NOMO-1 treated with DMSO at 0.1 percent for 48 hours (cell line): Measurements from ENCODE around the gene GLT6D1.
"Not testable (repeated sequence)": the region's sequence is repeated elsewhere in the genome, so short reads cannot be mapped to it uniquely, and the experiment has no call there.

Source experiments
- DNase-seq: peaks from one replicate; lab custom pipeline; 2025; ENCODE audit not compliant: unreplicated experiment; lab: John Stamatoyannopoulos, UW

Gene GLT6D1

DNA sequence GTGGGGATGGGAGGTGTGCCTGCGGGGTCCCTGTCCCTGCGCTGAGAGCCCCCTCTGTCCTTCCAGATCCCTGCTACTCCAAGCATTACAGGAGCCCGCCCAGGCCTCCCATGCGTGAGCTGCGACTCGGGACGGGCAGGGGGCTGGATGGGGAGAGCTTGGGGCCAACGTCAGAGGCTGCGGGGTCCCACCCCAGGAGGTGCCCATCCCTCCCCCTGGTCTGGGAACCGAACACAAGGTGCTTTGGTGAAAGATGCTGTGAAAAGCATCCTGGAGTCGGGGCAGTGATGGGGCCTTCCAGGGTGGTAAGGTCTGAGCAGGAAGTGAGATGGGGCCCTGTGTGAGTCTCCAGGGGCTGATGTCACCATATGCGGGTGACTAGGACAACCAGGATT is 26.5 kb upstream of the GLT6D1 start:
- no peak for DNase-seq

DNA sequence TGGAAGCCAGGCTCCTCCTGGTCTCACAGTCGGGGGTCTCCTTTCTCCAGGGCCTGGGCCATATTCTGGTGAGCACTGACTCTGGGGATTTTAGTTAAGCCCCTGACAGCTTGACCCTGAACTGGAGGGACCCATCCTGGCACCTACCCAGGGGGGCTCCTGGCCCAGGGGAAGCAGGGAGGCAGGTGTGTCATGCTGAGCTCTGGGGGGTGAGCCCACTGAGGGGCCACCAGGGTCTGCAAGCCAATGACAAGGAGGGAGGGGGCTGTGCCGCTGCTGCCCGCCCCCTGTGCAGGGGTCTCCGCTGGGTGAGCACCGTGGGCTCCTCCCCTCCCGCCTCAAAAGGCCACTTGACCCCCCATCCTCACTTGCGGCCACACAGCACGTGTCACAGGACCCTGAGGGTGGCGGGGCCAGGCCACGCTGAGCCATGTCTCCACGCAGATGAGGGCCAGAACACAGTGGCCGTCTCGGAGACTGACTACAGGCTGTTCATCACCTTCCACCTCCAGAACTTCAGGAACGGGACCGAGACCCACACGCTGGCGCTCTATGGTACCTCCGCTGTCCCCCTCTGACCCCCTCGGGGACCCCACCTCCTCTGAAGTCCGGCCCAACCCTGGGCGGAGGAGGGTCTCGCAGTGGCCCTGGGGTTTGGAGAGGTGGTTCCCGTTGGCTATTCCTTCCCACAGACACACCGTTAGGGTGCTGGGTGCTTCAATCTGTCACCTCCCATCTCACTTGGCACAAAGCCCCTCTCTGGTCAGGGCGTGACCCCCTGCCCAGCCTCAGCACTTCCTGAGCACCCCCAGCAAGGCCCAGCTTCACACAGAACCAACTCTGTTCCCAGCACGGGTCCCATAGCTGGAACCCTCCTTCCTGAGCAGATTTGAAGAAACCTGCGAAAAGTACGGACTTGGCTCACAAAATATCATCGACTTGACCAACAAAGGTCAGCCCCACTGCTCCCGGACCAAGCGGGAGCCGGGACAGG is 25.8 kb upstream of the GLT6D1 start:
- no peak for DNase-seq

DNA sequence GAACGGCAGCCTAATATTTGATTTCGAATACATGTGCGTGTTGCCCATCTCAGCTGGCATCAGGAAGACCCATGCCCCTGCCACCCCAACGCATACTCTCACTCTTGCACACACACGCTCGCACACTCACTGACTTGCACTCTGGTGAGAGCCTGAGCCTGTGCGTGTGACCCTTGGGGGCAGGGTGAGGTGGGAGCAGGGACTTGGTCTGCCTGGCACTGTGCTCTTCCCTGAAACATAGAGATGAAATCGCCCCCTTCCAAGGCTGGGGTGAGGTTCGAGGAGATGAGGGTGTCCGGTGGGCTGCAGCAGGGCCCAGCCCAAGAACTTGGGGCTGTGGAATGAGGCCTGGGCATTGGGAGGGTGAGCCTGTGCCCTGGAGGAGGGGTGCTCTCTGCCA is 24.9 kb upstream of the GLT6D1 start:
- no peak for DNase-seq

DNA sequence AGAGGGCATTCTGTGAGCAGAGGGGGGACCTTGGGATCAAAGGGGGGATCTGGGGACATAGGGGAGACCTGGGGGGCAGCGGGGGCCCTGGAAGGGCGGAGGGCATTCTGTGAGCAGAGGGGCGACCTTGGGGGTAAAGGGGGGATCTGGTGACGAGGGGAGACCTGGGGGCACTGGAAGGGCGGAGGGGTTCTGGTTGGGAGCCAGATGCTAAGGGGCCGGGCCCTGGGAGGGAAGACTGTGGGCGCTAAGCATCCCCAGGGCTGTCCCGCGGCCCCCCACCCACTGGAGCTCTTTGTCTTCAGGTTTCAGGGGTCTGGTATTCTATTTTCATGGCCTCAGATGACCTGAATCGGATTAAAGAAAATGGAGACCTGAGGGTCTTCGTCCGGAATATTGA is 24.5 kb upstream of the GLT6D1 start:
- no peak for DNase-seq

DNA sequence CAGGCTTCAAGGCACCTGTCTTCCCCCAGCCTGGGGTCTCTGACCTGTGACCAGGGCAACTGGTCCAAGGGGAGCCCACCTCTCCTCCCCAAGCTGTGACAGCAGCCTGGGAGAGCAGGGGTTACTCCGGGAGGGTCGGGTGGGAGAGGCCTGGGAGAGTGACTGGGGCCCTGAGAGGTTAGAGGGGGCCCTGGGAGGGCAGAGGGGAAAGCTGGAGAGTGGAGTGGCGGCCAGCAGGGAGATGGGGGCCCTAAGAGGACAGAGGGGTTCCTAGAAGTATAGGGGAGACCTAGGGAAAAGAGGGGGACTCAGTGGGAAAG is 24.1 kb upstream of the GLT6D1 start:
- no peak for DNase-seq

DNA sequence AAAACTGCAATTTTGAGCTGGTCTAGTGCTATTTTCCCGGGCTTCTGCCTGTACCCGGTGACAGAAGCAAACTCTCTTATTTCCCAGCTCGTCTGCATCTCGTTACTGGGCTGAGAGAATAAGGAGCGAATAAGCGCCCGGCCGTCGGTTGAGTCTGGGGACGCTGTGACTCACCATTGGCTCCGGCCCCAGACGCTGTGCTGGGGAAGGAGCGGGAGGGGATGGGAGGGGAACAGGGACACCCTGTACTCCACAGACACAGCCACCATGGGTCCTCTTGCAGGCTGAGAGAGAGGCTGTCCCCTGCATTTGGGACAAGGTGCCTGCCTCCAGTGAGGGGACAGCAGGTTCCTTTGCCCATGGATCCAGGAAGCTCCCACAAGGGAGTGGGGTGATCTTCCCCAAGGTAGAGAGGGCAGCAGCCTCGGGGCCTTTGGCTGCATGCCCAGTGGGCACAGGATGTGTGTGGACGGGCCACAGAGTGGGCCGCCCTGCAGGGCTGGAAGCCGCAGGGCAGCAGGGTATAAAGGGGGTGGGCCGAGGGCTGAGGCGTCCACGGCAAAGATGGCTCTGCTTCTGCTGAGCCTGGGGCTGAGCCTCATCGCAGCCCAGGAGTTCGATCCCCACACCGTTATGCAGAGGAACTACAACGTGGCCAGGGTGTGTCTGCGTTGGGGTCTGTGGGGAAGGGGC is 23.6 kb upstream of the GLT6D1 start, which contains the start of gene LCN9:
LCN9 (plus strand) TSS at position 552 of the 693 bp plus-strand sequence; CDS start at position 565, 13 bp downstream.
- no peak for DNase-seq

DNA sequence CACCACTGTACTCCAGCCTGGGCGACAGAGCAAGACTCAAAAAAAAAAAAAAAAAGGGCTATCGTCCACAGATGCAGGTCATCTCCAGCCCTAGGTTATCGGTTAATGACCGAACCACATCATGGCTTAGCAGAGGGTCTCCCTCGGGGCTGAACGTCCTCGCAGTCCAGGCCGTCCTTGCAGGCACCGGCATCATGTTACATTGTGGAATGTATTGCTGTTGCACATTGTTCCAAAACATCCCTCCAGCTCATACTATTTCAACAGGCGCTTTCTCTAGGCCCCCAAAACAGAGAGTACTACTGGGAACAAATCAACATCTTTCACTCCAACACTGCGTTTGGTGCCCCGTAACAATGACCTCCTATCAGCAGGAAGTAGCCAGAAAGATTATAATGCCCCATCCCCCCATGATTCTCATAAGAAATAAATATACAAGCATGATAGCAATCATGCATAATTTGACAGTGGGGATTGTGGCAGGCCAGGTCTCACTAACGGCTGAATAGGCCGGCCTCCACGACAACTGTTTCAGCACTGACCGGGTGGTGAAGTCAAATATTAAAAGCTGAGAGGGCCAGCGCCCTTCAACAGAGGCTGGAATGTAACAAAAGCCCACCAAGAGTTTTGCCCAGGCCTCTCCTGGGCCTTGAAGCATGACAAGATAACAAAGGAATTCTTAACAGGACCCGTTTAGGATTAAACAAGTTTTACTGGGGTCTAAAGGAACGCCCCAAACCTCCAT is 22.6 kb upstream of the GLT6D1 start:
- no peak for DNase-seq

DNA sequence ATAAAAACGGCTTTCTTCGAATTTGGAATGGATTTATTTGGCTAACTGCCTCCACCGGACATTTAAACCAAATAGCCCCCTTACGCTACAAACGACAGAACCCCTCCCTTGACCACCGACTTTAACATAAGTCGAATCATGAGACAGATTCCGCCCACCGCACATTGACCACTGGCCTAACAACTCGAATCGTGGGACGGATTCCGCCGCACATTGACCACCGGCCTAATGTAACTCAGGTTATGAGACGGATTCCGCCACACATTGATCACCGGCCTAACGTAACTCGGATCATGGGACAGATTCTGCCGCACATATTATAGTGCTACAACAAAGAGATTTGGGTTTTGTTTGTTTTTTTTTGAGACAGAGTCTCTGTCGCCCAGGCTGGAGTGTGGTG is 21.1 kb upstream of the GLT6D1 start:
- DNase-seq: no peak

DNA sequence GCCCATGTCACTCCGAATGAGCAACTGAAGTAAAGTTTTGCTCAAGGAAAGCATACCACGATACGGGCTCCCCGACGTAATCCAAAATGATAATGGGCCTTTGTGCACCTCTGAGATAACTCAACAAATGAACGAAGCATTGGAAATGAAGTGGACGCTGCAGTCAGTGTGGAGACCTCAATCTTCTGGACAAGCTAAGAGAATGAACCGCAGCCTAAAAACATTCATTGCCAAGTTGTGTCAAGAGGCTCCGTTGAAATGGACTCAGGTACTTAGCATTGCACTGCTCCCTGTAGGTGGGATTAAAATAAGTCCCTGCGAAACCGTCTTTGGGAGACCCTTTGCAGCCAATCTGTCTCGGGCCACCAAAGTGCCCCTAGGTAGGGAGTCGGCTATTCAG is 19.9 kb upstream of the GLT6D1 start:
- no peak for DNase-seq

DNA sequence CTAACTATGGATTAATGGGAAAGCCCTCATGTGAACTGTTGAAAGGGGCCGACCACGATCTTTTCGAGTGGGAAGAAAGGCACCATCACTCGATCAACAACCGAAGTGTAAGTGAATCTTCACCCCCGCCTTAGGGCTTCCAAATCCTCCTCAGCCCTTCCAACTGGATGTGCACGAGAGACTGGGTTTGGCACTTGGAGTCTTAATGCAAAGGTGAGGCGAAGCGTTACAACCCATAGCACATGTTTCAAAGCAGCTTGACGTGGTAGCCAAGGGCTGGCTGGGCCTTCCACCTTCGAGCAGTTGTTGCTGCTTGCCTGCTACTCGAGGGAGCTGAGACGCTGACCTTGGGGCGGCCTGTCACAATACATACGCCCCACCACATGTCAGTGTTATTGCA is 18.1 kb upstream of the GLT6D1 start:
- no peak for DNase-seq

DNA sequence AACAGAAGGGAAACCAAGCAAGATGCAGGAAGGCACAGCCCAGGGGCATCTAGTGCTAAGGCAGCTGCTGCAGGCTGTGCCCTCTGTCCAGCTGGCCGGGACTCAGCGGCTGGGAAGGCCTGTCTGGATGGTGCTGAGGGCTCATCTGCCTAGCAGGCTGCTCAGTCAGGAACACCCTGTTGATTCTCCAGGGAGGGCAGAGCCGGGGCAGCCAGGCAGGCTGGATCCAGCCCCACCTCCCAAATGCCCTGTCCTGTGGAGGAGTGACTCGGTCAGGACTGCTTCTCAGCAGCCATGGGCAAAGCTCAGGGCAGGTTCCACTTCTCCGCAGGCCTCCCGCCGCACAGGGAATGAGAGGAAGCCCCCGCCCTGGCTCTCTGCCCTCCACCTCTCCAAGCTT is 16.0 kb upstream of the GLT6D1 start:
- DNase-seq: no peak

DNA sequence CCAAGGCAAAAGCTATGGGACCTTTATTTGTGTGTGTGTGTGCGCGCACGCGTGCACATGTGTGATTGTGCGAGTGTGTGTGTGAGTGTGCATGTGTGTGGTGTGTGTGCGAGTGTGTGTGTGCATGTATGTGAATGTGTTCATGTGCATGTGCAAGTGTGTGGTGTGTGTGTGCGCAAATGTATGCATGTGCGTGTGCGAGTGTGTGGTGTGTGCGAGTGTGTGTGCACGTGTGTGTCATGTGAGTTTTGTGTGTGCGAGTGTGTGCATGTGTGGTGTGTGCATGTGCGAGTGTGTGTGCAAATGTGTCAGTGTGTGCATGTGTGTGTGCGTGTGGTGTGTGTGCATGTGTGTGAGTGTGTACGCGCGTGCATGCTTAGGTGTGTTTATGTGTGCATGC is 11.1 kb upstream of the GLT6D1 start:
- DNase-seq: no peak

DNA sequence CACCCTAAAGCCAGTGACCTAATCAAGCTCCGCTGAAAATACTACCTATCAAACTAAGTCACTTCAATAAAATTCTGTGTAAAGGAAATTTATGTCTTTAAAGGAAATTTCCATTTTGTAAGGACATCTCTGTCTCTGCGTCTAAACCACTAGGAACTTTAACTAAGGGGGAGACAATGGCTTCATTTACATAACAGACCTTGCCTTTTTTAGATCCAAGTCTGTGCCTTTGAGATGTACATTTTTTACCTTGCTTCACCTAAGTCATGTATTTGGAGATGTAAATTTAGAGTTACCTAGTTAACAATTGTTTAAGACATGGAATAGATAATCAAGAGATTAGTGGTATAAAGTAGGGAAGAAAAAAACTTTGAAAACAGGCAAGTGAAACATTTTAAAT is 10.2 kb upstream of the GLT6D1 start:
- no peak for DNase-seq

DNA sequence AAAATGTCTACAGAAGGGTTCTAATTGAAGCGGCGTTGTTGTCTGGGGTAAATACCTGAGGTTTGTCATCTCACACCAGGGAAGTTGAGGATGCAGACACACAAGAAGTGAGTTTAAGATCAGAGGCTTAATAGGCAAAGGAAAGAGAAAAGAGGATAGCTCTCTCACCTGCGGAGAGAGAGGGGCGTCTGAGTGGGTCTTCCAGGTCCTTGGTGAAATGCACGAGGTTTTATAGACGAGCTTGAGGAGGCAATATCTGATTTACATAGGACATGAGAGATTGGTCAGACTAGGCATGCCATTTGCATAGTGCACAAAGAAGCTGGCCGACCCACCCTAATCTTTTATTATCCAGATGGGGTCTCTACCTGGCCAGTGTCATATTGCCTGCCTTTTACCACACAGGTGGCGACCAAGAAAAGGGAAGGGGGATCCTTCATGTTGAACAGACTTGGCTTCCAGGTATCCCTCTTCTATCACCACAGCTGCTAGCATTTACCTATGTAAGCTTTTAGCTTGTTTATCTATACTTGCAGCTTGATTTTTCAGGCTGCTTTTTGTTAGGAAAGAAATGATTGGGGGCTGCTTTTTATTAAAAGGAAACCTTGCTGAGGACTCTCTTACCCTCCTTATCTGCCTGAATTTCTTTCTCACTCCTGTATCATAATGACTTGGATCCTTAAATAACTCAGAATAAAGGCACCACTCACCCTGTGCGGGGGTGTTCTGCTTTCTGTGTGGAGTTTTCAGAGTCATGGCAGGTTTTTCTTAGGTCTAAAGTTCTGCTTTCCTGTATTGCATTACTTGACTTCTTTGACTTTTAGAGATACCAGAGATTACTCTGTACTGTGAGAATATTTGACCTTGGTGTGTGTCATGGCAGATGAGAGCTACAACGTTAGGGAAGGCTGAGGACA is 9.4 kb upstream of the GLT6D1 start:
- no peak for DNase-seq

DNA sequence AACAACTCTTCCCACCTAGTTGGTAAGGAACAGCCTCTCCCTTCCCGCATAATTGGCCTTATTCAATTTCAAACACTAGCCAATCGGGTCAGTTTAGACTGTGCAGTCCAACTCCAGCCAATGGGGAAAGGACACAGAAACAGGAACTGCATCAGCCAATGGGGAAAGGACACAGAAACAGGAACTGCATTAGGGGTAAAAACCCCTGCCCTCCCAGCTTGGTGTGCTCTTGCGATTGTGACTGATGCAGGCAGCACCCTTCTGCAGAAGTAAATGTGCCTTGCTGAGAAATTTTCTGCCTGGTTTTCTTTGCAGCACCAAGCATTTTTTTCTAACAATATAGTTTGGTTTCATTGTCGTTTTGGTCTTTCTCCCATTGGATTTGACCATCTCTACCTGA is 8.5 kb upstream of the GLT6D1 start:
- no peak for DNase-seq

DNA sequence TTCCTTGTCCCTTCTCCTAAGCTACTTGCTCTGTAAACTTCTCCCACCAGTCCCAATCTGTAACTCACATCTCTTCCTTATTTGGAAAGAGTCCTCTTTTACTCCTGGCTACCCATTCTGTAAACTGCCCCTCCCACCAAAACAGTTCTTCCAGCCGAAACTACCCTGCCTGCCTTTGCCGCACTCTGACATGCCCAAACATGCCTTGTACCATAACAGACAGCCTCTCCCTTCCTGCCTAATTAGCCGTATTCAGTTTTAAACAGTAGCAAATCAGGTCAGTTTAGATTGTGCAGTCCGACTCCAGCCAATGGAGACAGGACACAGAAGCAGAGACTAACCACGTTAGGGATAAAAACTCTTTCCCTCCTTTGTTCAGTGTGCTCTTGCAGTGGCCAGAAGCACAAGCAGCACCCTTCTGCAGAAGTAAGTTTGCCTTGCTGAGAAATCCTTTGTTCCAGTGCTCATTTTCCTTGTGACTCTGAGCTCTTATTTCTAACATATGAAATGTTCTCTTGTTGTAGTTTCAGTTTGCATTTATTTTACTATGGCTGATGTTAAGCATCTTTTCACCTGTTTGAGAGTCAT is 5.4 kb upstream of the GLT6D1 start:
- DNase-seq: no peak

DNA sequence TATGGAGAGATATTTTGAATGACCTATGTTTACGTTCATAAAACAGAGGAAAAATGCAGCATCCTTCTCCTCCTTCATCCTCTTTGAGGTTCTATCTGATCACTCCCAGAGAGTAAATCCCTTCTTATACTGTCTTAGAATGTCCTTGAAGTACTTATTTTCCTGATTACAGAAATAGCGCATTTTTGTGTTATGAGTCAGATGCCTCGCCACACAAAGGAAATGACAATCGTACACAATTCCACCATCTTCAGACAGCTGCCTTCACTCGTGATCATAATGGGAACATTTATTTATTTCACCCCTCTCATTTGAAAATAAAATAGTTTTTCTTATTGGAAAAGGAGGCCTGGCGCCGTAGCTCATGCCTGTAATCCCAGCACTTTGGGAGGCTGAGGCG is 2.4 kb upstream of the GLT6D1 start:
- DNase-seq: no peak

DNA sequence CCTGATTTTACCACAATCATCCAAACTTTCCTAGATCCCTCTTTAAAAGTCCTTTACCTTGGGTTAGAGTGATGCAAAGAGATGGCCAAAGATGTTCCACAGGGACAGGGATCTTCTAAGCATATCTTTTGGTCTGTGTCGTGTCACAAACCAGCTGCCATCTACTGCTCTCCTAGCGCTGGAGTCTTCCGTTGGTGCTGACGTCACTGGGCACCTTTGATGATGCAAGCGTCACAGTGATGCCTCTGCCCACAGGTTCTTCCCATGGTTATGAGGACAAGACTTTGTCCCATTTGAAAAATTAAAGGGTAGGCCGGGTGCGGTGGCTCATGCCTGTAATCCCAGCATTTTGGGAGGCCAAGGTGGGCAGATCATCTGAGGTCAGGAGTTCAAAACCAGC is 1.7 kb upstream of the GLT6D1 start:
- DNase-seq: no peak

DNA sequence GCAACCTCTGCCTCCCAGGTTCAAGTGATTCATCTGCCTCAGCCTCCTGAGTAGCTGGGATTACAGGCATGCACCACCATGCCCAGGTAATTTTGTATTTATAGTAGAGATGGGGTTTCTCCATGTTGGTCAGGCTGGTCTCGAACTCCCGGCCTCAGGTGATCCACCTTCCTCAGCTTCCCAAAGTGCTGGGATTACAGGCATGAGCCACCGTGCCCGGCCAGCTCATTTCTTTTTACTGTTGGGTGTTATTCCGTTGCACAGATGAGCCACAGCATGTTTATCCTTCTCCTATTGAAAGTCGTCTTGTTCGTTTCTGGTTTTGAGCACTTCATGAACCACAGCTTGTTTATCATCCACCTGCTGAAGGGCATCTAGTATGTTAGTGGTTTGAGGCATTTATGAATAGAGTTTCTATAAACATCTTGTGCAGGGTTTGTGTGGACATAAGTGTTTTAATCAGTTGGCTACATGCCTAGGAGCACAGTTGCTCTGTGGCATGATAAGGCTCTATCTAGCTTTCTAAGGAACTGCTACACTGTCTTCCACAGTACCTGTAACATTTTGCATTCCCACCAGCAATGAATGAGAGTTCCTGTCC is 2.3 kb downstream of the GLT6D1 start:
- not testable (repeated sequence) for DNase-seq

DNA sequence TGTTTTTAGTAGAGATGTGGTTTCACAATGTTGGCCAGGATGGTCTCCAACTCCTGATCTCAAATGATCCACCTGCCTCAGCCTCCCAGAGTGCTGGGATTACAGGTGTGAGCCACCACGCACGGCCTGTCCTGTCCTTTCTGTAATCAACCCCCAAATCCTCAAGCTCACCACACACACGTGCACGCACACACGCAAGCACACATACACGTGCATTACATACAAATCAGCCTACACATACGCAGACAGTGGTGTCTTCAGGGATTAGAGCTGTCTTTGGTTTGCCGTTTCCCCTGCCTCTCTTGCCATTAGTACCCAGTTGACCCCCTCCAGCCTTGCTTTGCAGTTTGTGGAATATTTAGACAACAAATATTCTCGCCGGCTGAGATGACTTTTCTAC is 6.5 kb downstream of the GLT6D1 start:
- DNase-seq: no peak
